Measurements from ENCODE around the gene CMBL.
"Not testable (repeated sequence)": the region's sequence is repeated elsewhere in the genome, so short reads cannot be mapped to it uniquely, and the experiment has no call there.

Gene CMBL

DNA sequence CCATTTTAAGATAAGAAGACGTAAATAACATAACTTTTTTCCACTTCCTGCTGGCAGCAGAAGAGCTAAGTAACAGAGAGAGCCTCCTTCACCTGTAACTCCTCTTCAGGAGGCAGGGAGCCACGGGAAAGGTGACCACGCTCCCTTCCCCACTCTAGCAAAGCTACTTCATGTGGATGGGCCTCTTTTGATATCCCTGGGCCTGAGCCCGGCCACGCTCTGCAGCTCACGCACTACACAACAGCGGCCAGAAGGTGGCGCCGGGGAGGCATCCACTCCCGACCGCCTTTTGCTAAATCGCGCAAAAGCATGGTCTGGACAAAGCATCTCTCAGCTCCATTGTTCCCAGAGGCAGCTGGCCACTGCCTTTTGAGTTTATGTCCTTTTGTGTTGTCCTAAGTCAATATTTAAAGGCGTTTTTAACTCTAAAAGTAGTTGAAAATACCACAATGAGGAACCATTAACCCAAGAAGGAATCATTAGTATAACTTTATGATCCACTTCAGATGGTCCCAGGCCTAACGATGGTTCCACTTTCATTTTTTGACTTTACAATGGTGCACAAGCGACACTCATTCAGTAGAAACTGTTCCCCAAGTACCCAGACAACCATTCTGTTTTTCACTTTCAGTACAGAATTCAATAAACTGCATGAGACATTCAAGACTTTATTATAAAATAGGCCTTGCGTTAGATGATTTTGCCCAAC, 23.6 kb downstream of the CMBL start:
- DNase-seq, result no peak

DNA sequence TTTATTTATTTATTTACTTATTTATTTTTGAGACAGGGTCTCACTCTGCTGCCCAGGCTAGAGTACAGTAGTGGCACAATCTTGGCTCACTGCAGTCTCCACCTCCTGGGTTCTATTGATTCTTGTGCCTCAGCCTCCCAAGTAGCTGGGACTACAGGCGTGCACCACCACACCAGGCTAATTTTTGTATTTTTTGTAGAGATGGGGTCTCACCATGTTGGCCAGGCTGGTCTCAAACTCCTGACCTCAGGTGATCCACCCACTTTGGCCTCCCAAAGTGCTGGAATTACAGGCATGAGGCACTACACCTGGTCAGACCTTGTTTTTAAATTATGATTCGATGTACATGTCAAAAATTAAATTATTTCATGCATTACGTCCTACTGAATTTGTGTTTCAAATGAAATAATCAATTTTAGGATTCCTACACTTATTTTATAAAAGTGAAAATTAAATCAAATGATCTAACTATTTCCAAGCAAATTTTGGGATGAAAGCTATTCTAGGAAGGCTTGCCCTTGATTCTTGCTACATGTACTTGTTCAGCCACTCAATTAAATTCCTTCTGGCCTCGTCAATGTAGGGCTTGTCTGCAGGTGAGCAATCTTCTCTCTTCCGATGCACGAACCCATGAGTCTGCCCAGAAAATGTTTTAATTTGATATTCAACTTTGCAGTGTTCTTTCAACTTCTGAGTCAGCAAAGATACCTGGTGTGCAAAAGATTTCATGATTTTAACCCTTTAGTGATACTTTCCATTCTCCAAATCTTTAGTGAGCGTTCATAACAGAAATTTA, 27.6 kb downstream of the CMBL start:
- DNase-seq, result no peak

DNA sequence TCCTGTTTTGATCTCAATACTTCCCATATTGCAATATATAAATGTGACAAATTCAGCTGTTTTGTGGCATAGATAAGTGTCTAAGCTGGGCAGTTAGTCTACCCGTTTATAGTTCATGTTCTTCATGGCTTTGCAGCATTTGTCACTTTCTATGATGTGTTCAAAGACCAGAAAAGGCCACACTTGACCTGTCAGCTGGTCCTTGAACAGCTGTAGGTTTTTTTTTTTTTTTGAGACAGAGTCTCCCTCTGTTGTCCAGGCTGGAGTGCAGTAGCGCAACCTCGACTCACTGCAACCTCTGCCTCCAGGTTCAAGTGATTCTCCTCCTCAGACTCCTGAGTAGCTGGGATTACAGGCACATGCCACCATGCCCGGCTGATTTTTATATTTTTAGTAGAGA, 28.4 kb downstream of the CMBL start:
- DNase-seq, result no peak

DNA sequence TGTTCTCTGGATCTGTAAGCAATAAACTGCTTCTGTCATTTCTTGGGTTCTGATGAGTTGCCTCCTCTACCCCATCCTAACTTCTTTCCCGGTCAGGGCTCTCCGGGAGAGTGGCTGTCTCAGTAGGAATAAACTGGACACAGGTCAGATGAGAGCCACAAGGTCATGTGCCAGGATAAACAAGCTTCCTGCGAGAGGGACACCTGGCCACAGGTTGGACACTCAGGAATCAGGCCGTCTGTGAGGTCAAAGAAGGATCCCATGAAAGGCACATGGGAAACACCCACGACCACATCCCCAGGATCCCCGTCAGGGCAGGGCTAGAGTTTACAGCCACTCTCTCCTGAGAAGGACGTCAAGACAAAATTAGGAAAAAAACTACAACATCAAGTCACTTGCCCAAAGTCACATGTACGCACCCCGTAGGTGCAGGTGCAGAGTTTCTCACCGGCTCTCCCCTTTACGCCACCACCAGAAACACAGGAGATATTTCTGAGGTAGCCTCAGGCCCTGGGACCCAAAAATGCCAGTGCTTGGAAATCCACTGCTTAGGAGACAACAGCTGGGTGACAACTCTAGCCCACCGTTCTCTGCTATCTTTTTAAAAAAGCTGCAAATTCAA, 28.9 kb downstream of the CMBL start:
- DNase-seq, result no peak

DNA sequence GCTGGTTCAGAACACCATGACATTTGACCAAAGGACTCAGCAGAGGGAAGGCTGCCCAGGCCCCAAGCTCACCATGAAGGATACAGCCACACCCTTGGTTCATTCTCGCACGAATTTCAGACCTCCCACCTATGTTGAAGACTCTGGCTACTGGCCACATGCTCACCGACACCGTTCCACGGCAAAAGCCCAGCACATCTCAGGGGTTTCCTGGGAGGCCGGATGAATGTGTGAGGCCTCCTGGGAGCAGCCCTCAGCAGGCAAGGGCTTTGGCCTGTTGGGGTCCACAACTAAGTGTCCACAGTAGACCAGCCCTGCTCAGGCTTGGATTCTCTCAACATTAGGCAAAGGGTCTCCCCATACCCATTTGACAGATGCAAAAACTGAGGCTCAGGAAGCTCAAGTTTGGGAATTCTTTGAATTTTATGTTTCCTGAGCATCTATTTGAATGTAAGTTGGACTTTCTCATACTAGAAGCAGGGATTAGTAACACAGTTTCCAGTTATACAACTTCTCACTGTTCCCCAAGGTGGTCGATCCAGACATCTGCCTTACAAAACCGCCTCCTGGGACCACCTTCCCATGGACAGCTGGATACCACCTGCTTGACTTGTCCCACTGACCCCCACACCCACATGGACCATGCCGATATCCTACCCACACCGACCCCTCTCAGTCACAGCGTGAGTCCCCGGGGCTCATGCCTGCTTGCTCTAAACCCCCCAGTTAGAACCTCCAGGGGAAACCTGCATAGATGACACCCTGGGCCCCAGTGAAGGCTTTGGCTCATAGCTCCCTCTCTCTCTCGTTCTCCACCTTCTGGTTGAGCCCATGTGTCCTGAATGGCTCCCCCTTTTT, 29.7 kb downstream of the CMBL start:
- no peak for DNase-seq

DNA sequence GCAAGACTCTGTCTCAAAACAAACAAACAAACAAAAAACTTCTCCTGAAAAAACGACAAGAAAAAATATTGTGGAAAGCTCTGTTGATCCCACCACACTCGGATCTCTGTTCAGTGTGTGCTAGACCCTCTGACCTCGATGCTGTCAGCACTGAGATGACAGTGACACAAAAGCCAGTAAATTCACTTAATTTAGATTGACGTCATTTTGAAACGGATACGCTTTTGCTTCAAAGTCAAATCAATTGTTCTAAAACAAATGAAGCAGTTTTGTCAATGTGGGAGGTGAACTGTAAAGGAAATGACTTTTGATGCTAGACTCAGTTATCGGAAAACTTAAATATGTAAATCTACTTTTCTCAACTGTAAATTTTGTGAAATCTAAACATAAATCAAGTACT, 31.0 kb downstream of the CMBL start:
- no peak for DNase-seq

DNA sequence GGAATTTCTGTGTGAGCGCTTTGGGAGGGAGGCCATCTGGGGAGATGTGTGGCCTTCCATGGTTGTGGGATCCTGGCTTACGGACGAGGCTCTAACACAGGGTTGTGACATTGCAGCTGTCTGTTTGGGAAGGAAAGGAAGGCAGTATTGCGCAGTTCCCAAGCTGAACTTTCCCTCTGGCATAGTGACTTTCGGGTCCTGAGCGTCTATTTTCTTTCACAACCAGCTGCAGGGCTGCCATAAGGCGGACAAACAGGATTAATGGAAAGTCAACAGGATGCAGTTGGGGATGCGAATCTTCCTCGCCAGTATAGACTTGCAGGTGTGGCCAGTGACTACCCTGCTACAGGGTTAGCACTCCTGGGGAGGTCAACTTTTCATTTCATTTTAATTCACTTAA, 31.7 kb downstream of the CMBL start:
- no peak for DNase-seq

DNA sequence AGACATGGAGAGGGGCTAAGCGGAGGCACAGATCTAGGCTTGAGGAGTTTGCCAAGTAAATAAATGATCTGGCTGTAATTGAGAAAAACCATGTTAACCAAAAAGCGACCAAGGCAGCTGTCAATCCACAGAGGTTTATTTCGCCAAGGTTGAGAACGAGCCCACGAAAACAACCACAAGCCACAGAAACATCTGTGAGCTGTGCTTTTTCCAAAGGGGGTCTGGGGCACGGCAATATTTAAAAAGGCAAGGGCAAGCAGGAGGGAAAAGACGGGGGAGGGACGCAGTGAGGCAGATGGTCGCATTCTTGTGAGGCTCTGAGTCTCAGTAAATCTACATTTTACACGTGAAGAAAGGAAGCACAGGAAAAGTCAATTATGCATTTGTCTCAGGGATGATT, 32.2 kb downstream of the CMBL start:
- DNase-seq, result no peak

DNA sequence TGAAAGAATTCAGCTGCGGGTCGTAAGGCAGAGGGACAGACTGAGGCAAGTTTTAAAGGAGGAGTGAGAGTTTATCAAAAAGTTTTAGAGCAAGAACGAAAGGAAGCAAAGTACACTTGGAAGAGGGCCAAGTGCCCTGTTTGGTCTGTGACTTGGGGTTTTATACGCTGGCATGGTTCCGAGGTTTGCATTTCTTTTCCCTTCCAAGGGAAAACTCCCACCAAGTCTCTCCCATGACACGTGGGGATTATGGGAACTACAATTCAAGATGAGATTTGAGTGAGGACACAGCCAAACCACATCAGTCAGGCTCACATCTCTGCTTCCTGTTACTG, 34.9 kb downstream of the CMBL start:
- DNase-seq, result not testable (repeated sequence)

DNA sequence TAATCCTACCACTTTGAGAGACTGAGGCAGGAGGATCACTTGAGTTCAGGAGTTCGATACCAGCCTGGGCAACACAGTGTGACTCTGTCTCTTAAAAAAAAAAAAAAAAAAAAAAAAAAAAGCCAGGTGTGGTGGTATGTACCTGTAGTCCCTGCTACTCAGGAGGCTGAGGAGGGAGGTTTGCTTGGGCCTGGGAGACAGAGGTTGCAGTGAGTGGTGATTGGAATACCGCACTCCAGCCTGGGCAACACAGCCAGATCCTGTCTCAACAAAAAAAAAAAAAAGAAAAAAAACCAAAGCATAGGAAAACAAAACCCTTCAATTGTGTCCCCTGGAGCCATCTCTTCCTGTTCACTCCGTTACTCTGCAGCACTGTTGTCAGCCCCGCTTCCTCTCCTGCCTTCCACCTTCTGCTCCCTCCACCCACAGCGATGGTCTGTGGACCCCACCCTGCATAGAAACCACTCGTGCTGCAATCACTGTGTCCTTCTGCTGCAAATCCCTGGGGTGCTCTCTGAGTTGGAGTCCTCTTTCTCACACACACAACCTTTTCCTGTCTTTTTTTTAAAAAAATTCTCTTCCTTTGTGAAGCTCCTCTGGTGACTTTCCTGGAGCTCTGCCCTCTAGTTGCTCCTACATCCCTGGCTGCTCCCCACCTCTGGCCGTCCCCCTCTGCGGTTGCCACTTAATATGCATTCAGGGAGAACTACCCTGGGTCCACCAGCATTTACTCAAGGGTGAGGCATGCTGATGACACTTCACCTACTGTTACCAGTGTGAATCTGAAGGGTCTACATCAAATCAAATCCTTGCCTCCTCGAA, 35.4 kb downstream of the CMBL start:
- no peak for DNase-seq

DNA sequence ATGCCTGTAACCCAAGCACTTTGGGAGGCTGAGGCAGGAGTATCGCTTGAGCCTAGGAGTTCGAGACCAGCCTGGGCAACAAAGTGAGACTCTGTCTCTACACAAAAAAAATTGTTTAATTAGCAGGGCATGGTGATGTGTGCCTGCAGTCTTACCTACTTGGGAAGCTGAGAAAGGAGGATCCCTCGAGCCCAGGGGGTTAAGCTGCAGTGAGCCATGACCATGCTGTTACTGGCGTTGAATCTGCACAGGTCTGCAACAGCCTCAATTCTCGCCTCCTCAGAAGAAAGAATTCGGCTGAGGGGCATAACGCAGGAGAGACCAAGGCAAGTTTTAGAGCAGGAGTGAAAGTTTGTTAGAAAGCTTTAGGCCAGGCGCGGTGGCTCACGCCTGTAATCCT, 39.6 kb downstream of the CMBL start:
- DNase-seq, result no peak

DNA sequence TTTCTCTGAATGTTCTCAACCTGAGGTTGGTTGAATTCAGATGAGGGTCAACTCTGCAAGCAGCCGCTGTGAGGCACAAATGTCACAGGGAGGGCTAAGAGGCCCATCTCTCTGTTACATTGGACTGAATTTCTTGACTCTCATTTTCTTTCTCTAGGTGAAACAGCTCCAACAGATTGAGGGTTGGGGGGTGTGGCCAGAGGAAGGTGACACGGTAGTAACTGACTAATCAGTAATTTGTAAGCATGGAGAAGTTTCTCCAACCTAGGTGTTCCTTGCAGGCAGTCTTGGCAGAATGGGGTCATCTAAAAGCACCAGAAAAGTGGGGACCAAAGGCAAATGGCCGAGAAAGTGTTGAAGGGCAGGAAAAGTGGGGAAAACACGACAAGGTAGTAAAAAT, 40.9 kb downstream of the CMBL start:
- DNase-seq, result no peak

DNA sequence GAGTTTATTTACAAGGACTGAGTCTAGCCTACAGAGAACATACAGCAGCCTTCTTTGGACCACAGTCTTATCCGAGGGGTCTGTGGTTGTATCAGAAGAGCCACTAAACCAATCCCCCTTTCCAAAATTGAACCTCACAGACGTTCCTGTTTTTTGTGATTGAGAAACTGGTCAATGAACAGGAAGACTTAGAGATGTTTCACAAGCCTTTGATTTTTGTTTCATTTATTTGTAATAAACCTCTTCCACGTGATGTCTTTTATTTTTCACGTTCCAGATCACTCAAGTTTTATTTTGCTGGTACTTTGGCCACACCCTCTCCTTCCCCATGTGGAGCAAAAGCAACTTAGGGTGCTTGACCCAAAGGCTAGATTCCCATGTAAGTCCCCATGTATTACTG, 41.6 kb downstream of the CMBL start:
- no peak for DNase-seq

DNA sequence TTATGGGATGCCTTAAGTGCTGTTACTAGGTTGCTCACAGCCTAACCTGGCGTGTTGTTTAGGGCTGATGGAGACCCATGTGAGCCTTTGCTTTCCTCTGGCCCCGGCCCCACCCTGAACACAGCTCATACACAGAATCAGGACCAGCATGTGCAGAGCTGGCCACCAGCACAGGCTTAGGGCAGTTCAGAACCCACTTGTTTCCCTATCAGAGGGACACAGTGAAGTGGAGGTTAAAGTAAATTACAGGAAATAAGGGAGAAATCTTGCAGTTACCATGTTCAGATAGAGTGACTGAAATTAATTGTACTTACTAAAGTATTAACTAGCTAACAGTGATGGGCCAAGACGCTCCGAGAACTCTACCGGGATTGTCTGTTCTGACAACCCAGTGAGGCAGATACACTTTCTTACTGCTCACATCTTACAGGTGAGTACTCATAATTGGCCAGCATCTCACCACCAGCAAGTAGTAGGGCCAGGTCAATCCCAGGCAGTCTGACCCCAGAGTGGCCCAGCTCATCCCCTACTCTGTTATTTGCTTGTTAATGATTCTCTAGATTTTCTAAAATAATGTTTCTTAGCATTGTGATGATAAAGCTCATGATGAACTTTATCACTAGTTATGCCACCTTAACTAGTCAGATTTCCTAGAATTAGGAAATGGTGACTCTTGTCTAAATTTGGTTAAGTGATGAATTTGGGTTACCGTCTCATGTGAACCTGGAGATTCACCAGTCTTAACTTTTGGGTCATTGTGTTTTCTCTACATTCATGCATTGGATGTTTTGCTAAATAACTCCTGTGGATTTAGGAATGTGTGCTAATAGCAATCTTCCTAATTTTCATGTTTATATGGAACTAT, 42.2 kb downstream of the CMBL start:
- no peak for DNase-seq

DNA sequence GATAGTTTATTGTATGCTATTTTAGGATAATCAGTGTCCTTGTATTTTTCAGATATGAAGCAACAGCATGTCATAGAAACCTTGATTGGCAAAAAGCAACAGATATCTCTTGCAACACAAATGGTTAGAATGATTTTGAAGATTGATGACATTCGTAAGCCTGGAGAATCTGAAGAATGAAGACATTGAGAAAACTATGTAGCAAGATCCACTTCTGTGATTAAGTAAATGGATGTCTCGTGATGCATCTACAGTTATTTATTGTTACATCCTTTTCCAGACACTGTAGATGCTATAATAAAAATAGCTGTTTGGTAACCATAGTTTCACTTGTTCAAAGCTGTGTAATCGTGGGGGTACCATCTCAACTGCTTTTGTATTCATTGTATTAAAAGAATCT, 43.1 kb downstream of the CMBL start:
- no peak for DNase-seq

DNA sequence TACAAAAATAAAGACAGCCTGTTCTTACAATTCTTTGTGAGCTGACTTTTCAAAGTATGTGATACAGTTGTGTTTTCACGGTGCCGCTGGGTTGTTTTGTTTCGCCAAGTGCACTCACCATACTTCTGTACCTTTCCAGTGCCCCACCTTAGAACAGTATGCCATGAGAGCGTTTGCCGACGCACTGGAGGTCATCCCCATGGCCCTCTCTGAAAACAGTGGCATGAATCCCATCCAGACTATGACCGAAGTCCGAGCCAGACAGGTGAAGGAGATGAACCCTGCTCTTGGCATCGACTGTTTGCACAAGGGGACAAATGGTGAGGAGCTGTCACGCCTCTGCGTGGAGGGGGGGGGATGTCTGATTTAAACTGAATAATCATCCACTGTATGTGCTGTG, 44.7 kb downstream of the CMBL start:
- no peak for DNase-seq

DNA sequence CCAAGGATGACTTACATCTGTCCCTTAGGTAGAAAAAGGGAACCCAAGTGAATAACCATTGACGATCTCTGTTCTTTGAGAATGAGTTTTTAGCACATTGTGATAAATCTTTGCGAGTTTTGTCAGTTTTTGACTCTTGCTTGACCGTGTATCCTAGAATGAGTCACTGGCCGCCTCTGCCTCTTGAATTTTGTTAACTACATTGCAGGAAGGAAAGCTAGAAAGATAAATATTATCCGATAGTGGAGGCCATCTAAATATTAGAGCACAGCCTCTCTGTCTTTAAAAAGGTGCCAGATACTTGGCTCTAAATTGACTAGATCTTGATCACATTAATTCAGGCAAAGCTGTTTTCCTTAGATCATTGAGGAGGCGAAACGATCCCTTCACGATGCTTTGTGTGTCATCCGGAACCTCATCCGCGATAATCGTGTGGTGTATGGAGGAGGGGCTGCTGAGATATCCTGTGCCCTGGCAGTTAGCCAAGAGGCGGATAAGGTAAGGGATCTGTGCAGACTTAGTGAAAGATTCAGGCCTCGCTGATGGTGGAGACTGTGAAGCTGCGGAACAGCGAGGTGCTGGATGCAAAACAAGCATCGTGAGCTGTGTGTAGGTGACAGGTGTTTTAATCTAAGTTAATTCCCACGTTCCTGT, 45.5 kb downstream of the CMBL start:
- no peak for DNase-seq

DNA sequence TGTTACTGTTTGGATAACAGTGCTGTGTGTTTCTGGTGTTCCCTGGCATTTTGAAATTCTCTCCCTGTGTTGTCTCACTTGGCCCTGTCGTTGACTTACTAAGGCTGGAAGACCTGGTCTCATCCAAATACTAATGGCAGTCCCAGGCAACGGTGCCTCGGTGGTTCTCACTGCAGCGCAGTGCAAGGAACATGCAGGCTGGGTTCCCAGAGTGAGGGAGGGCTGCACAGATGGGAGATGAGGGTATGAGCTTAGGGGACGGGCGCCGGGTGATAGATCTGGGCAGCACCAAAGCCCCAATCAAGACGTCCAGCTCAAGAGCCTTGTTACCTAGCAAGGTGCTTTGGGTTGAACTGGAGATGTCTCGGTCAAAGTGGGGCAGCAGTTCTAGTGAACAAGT, 46.6 kb downstream of the CMBL start:
- DNase-seq, result no peak

DNA sequence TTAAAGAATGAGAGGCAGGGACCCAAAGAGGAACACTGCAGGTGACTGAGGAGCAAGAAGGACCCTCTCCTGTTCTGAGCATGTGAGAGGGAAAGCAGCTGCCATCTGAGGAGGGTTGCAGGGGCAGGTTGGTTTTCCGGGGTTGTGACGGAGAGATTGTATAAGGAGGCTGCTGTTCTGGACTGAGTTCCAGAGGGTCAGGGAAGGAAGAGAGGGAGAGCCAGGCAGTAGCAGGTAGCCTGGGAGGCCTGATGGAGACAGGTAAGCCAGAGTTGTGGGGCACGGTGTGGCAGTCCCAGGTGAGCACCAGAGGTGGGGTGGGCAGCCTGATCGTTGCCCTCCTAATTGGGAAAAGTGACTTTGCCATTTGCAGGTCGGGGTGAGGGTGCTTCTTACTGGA, 47.8 kb downstream of the CMBL start:
- DNase-seq, result no peak

DNA sequence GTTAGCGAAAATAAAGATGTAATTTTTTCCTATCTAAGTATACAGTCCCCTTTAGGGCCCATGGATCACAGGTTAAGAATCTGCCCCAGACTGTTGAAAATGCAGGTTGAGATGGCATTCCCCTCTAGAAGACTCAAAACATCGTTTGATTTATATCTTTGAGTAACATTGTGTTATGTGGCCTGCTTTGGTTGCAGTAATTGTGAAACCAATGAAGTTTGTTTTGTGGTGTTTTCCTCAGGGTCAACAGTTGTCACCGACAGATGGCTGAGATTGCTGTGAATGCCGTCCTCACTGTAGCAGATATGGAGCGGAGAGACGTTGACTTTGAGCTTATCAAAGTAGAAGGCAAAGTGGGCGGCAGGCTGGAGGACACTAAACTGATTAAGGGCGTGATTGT, 49.8 kb downstream of the CMBL start:
- DNase-seq, result no peak

DNA sequence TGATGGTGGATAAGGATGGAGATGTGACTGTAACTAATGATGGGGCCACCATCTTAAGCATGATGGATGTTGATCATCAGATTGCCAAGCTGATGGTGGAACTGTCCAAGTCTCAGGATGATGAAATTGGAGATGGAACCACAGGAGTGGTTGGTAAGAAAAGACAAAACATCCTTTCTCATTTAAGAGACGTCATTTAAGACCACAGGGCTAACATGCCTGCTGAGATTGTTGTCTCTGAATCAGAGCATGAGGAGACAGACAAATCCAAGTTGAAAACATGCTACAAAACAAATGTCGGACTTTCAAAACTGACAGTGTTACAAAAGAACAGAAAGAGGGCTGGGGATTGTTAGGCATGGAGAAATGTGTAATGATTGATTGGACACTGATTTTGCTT, 53.0 kb downstream of the CMBL start:
- no peak for DNase-seq
